ENCODE data around the gene SNED1. TPM values are rescaled to one million over a fixed set of nuclear protein-coding genes. Genes with fewer than 3 reads are reported as not detected.

SNED1 gene
- total RNA-seq, 2 donors from 2014 or later, result 0.36 to 4.1 TPM

DNA sequence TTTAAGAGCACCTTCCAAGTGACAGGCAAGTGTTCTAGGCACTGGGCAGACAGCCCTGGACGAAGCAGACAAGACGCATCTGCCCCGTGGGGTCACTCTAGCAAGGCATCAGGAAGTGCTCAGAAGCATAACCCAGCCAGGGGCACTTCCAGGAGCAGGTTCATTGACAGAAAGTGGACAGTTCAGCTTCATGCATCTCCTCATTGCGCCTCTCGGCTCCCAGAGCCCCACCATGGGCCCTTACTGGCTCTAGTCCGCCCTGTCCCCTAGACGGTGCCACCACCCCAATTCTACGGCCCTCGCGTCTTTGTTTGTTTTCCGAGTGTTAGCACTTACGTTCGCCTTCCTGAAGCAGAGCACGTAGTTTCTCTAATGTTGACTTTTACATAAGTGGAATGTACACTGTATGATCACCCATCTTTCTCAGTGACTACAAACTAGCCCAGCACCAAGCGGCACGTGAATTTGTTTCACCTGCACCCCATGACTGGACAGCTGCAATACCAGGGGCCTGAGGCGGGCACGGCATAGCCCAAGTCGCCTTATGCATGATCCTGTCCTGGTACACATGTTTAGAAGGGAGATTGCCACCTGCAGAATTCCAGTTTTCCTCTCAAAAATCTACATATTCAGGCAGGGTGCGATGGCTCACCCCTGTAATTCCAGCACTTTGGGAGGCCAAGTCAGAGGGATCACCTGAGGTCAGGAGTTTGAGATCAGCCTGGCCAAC is 33.2 kb downstream of the SNED1 start:
- H3K4me3 Mint-ChIP-seq, result no peak overlapping the region
- H3K27me3 Mint-ChIP-seq (ENCODE audit: low read depth), result no peaks in the 10 kb centered on the region
- peaks cover 0 to 7% of the 10 kb centered on the region in 2 donors for H3K9me3 Mint-ChIP-seq
- H3K27ac Mint-ChIP-seq, result no peak overlapping the region
- ATAC-seq (replicated peaks in 1 of 2) (no peak), DNase-seq (no peak)
- peaks cover 2 to 6% of the 10 kb centered on the region in 2 donors for H3K36me3 Mint-ChIP-seq (ENCODE audit: insufficient read depth in 2 of 2)
- no peaks in the 10 kb centered on the region for H3K4me1 Mint-ChIP-seq (ENCODE audit: low read depth)

DNA sequence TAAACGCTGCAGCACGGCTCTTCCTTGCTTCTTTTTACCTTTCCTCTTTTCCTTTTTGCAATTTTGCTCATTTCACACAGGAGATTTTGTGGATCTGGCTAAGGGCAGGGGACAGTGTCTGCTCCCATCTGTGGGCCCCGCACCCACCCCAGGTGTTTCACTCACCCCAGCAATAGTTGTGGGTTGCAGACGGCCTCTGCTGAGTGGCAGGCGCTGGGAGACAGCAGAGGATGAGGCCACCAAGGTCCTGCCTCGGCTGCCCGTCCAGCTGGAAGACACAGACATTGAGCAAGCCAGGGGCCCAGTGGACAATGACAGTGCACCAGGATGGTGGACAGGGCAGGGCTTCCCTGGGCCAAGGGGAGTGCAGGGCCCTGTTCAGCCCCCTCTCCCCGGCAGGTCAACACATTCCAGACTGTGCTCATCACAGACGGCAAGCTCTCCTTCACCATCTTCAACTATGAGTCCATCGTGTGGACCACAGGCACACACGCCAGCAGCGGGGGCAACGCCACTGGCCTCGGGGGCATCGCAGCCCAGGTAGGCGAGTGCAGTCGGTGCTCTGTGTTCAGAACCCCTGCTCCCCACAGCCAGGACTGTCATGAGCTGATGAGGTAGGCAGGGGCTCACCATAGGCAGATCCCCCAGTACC is 35.0 kb downstream of the SNED1 start:
- Mint-ChIP-seq H3K27me3 (ENCODE audit: low read depth) (no peaks in the 10 kb centered on the region), H3K9me3 (peaks cover 0 to under 1% of the 10 kb centered on the region in 2 donors), H3K27ac (no peak overlapping the region), H3K4me1 (ENCODE audit: low read depth) (no peaks in the 10 kb centered on the region), H3K4me3 (no peak overlapping the region), H3K36me3 (ENCODE audit: insufficient read depth in 2 of 2) (no peaks in the 10 kb centered on the region)
- DNase-seq, result no peak
- no peak for ATAC-seq (replicated peaks in 1 of 2)

DNA sequence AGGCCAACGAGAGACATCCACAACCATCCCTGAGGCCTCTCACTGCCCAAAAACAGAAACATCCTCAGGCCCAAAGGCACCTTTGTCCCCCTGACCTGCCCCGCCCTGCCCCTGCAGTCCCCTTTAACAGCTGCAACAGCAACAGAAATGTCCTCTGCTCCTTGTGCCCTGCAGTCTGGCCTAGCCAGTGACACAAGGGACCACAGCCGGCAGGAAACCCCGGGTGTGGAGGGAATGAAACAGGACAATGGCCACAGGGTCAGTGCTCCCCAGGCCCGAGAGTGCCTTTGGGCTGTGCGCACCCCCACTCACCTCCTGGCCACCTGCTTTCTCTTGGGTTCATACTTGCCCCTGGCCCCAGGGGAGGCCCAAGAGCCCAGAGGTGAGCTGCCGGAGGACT is 35.6 kb downstream of the SNED1 start:
- ATAC-seq (replicated peaks in 1 of 2) (no peak), DNase-seq (no peak)
- no peaks in the 10 kb centered on the region for H3K27me3 Mint-ChIP-seq (ENCODE audit: low read depth)
- no peaks in the 10 kb centered on the region for H3K36me3 Mint-ChIP-seq (ENCODE audit: insufficient read depth in 2 of 2)
- no peak overlapping the region for H3K4me3 Mint-ChIP-seq
- H3K4me1 Mint-ChIP-seq (ENCODE audit: low read depth), result no peaks in the 10 kb centered on the region
- H3K27ac Mint-ChIP-seq, result no peak overlapping the region
- no peaks in the 10 kb centered on the region for H3K9me3 Mint-ChIP-seq

DNA sequence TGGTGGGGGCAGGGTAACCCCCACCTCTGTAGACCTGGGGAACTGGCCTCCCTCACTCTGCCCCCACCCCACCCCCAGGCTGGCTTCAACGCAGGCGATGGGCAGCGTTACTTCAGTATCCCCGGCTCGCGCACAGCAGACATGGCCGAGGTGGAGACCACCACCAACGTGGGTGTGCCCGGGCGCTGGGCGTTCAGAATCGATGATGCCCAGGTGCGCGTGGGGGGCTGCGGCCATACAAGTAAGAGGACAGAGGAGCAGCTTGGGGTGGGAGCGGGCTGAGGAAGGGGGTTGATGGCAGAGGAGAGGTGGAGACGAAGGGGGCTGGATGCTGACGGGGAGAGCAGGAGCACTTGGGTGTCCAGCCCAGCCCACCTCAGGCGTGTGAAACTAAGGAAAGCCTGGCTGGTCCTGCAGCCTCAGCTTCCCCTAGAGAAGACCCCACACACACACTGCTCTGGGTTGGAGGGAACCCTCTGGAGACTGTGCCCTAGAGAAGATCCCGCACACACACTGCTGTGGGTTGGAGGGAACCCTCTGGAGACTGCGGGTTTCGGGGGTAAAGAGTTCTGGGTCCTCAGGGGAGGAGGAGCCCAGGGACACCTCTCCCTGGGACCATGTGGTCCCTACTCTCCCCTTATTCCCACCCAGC is 36.2 kb downstream of the SNED1 start:
- DNase-seq (no peak), ATAC-seq (replicated peaks in 1 of 2) (no peak)
- H3K4me3 Mint-ChIP-seq, result peak overlapping the region in 1 of 2 donors; percentile 46
- H3K9me3 Mint-ChIP-seq, result no peaks in the 10 kb centered on the region
- H3K4me1 Mint-ChIP-seq (ENCODE audit: low read depth), result no peaks in the 10 kb centered on the region
- H3K36me3 Mint-ChIP-seq (ENCODE audit: insufficient read depth in 2 of 2), result no peaks in the 10 kb centered on the region
- H3K27ac Mint-ChIP-seq, result no peak overlapping the region
- no peaks in the 10 kb centered on the region for H3K27me3 Mint-ChIP-seq (ENCODE audit: low read depth)

DNA sequence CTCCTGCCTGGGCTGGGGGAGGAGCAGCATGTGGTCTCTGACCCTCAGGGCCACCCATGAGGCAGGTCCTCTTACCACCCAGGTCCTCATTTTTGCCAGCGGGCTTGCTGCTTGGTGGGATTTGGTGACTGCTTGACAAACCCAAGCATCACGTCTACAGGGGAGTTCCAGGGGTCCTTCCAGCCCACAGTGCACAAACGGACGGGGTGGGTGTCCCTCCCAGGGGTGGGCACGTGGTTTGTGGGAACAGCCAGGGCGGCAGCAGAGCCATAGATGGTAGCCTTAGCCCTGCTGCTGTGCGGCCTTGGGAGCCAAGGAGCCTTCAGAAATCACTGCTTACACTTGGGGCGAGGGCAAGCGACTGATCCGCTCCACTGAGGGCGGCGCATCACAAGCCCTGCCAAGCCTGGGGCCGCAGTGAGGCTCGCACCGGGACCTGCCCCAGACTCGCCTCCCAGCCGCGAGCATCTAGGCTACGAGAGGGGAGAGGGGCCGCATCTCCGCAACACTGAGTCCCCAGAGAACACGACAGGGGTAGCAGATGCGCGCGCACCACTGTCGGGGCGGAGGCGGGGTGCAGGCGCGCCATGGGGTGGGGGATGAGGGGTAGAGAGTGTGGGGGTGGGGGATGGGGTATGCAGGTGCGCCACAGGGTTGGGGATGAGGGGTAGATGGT is 36.9 kb downstream of the SNED1 start:
- H3K4me1 Mint-ChIP-seq (ENCODE audit: low read depth), result no peaks in the 10 kb centered on the region
- H3K36me3 Mint-ChIP-seq (ENCODE audit: insufficient read depth in 2 of 2), result no peaks in the 10 kb centered on the region
- no peak overlapping the region for H3K27ac Mint-ChIP-seq
- no peaks in the 10 kb centered on the region for H3K9me3 Mint-ChIP-seq
- ATAC-seq (replicated peaks in 1 of 2) (no peak), DNase-seq (peak; percentile 16 to 19)
- H3K4me3 Mint-ChIP-seq, result peak overlapping the region in 1 of 2 donors; percentile 46
- H3K27me3 Mint-ChIP-seq (ENCODE audit: low read depth), result no peaks in the 10 kb centered on the region

DNA sequence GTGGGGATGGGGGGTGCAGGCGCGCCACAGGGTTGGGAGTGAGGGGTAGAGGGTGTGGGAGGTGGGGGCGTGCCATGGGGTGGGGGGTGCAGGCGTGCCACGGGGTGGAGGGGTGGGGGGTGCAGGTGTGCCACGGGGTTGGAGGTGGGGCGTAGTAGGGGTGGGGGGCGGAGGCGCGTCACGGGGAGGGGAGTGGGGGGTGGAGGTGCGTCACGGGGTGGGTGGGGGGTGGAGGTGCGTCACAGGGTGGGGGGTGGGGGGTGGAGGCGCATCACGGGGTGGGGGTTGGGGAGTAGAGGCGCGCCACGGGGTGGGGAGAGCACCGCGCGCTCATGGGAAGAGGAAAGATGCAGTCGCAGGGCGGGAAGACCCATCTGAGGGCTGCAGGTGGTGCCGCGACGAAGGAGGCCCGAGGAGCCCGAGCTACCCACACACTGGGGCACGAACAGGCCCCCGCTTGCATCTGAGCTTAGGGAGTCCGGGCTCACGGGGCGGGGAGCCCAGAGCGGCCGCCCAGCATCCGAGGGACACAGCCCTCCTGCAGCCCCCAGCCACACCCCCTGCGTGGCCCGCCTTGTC is 37.5 kb downstream of the SNED1 start:
- DNase-seq, result no peak

DNA sequence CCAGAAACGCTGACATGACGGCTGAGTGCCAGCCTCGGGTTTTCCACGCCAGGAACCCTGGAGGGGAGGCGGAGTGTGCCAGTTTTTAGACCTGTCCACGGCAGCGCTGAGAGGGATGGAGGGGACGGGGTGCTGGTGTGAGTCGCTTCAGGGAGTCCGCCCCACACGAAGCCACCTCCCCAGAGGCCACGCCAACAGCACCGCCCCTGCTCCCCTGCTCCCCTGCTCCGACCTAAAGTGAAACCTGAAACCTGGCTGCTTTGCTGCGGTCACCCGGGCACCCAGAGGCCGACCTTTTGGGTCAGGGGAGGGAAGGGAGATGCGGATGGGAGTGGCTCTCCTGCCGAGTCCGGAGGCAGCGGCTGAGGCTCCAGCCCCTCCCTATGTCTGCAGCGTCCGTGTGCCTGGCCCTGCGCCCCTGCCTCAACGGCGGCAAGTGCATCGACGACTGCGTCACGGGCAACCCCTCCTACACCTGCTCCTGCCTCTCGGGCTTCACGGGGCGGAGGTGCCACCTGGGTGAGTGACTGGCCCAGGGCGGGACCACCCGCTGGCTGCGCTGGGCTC is 38.1 kb downstream of the SNED1 start:
- Mint-ChIP-seq H3K4me3 (peak overlapping the region; percentile 71 to 75), H3K27me3 (ENCODE audit: low read depth) (no peaks in the 10 kb centered on the region), H3K27ac (no peak overlapping the region), H3K36me3 (ENCODE audit: insufficient read depth in 2 of 2) (no peaks in the 10 kb centered on the region), H3K9me3 (no peaks in the 10 kb centered on the region), H3K4me1 (ENCODE audit: low read depth) (no peaks in the 10 kb centered on the region)
- ATAC-seq (replicated peaks in 1 of 2) (peak; percentile 88), DNase-seq (peak; percentile 68 to 69)

More for the DNA sequence above, 37.5 kb downstream of the SNED1 start:
- H3K27ac Mint-ChIP-seq, result no peak overlapping the region
- H3K9me3 Mint-ChIP-seq, result no peaks in the 10 kb centered on the region
- ATAC-seq (replicated peaks in 1 of 2), result peak; percentile 51 to 54
- H3K4me3 Mint-ChIP-seq, result peak overlapping the region; percentile 71 to 75
- no peaks in the 10 kb centered on the region for H3K36me3 Mint-ChIP-seq (ENCODE audit: insufficient read depth in 2 of 2)
- no peaks in the 10 kb centered on the region for H3K4me1 Mint-ChIP-seq (ENCODE audit: low read depth)
- H3K27me3 Mint-ChIP-seq (ENCODE audit: low read depth), result no peaks in the 10 kb centered on the region

DNA sequence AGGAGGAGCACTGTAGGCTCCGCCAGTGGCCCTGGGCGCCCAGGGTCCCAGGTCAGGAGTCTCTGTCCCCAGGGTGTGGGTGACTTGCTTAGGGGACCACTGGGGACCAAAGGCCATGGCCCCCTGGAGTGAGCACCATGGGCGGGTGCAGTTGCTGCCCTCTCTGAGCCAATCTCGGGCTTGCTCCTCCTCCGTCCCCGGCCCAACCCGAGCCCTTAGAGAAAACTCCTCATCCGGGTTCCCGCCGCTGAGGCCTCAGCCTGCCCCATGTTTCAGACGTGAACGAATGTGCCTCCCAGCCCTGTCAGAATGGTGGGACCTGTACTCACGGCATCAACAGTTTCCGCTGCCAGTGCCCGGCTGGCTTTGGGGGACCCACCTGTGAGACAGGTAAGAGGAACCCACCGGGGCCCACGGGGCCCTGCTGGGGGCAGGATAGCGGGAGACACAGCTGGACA is 38.6 kb downstream of the SNED1 start:
- DNase-seq (peak in 1 of 2 donors; percentile 22), ATAC-seq (replicated peaks in 1 of 2) (peak in 1 of 2 donors; percentile 32)
- Mint-ChIP-seq H3K4me1 (ENCODE audit: low read depth) (no peaks in the 10 kb centered on the region), H3K27me3 (ENCODE audit: low read depth) (no peaks in the 10 kb centered on the region), H3K9me3 (no peaks in the 10 kb centered on the region), H3K4me3 (peak overlapping the region; percentile 71 to 75), H3K36me3 (ENCODE audit: insufficient read depth in 2 of 2) (no peaks in the 10 kb centered on the region), H3K27ac (no peak overlapping the region)

DNA sequence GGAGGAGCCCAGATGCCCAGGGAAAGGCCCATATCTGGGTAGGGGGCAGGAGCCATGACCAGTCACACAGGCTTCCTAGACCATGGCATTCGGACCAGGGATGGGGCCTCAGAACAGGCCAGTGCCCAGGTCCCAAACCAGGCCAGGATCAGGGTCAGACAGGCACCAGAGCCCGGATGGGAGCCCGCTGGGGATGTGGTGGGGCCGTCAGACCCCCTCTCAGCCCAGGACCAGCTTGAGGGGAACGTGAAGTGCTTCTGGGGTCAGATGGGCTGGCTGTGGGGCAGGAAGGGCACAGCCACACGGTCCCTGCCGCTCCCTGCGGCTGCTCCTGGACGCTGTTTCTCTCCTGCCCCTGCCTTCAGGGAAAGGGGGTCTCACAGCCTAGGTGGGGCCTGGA is 39.1 kb downstream of the SNED1 start:
- H3K4me3 Mint-ChIP-seq, result peak overlapping the region in 1 of 2 donors; percentile 78
- no peaks in the 10 kb centered on the region for H3K9me3 Mint-ChIP-seq
- DNase-seq, result no peak
- no peak overlapping the region for H3K27ac Mint-ChIP-seq
- no peak for ATAC-seq (replicated peaks in 1 of 2)
- no peaks in the 10 kb centered on the region for H3K4me1 Mint-ChIP-seq (ENCODE audit: low read depth)
- no peaks in the 10 kb centered on the region for H3K36me3 Mint-ChIP-seq (ENCODE audit: insufficient read depth in 2 of 2)
- no peaks in the 10 kb centered on the region for H3K27me3 Mint-ChIP-seq (ENCODE audit: low read depth)

DNA sequence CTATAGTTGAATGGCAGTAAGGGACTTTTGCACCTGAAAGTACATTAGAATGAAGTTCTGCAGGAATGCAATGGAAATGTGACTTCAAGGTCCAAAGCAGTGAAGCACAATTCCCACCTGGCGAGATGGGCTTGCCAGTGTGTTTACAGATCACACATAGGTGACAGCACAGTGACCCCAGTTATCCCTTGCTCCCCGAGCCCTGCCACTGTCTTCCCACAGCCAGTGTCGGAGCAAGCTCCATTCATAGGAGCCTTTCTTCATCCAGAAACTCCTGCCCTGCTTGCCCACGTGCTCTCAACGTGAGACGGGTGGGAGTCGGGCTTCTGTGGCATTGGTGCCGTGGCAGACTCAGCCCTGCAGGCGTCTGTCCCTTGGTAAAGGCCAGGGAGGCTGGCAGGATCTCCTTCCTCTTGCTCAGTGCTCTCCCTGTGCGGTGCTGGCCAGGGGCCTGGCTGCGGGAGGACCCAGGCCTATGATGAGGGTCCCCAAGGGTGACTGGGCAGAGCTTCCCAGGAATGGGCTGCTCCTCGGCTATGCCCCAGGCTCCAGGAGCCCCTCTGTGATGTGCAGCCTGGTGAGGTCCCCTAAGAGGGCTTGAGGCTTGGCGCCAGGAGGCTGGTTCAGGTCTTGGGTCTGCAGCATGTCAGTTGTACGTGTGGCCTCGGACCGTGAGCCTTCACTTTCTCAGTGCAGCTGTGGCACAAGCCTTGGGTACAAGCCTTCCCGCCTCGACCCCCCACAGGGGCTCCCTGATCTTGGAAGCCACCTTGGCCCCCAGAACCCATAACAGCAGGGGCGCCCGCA is 40.2 kb downstream of the SNED1 start:
- DNase-seq (no peak), ATAC-seq (replicated peaks in 1 of 2) (no peak)
- Mint-ChIP-seq H3K4me3 (peak overlapping the region in 1 of 2 donors; percentile 78), H3K36me3 (ENCODE audit: insufficient read depth in 2 of 2) (no peaks in the 10 kb centered on the region), H3K4me1 (ENCODE audit: low read depth) (no peaks in the 10 kb centered on the region), H3K27ac (no peak overlapping the region), H3K27me3 (ENCODE audit: low read depth) (no peaks in the 10 kb centered on the region), H3K9me3 (no peaks in the 10 kb centered on the region)

DNA sequence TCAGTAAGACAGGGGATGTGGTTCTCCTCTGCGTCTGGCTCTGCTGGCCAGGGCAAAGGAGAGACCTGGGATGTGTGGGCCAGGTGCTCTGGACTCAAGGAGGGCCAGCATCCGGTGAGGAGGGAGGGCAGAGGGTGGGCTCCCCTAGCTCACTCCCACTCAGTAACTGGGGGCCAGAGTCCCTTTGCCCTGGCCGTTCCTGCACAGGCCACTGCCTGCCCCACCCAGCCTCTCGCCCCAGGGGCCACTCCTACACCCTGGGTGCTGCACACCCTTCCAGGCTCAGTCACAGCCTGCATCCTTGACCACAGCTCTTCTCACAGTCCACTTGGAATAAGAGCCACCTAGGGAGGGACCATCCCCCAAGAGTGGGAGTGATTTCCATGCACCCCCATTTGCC is 41.0 kb downstream of the SNED1 start:
- H3K4me3 Mint-ChIP-seq, result no peak overlapping the region
- peaks cover 0 to 3% of the 10 kb centered on the region in 2 donors for H3K36me3 Mint-ChIP-seq (ENCODE audit: insufficient read depth in 2 of 2)
- ATAC-seq (replicated peaks in 1 of 2) (no peak), DNase-seq (no peak)
- H3K27me3 Mint-ChIP-seq (ENCODE audit: low read depth), result no peaks in the 10 kb centered on the region
- no peak overlapping the region for H3K27ac Mint-ChIP-seq
- no peaks in the 10 kb centered on the region for H3K9me3 Mint-ChIP-seq
- H3K4me1 Mint-ChIP-seq (ENCODE audit: low read depth), result no peaks in the 10 kb centered on the region

Data from activated T-cell treated with anti-CD3 and anti-CD28 coated beads, Interleukin-2, amount 50 U/mL, for 72 hours (primary cell).